ENCODE measurements around the gene FBXW11. TPM values are rescaled to one million over a fixed set of nuclear protein-coding genes. Genes with fewer than 3 reads are reported as not detected.

The FBXW11 gene
- total RNA-seq, 4 donors from 2014 or later, result 61.3 to 76.6 (median 70.2) TPM

DNA sequence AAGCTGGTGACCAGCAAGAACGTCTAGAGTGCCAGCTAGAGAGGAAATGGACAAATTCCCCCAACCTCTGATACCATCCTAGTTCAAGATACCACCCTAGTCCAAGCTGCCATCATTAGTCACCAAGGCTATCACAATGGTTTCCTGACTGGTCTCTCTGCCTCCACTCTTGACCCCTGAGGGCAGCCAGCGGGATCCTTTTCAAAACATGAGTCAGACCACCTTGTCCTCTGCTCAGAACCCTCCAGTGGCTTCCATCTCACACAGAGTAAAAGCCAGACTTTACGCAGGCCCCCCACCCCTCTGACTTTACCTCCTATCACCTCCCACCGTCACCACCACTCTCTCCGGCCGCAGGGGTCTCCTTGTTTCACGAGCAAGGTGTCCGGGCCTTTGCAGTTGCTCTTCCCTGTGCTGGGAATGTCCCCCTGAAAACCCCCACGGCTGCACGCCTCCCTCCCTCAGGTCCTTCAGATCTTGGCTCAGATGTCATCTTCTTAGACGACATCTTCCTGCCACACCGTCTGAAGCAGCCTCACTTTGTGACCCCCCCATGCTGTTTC, 42.2 kb upstream of the FBXW11 start:
- no peak overlapping the region for H3K4me3 ChIP-seq (replicated peaks in 1 of 3)
- H3K36me3 ChIP-seq, result peaks cover 0 to 4% of the 10 kb centered on the region in 2 donors
- H3K4me1 ChIP-seq, result peaks cover 13 to 14% of the 10 kb centered on the region in 2 donors
- no peaks in the 10 kb centered on the region for H3K9me3 ChIP-seq
- DNase-seq, result no peak
- H3K27me3 ChIP-seq, result no peaks in the 10 kb centered on the region
- H3K27ac ChIP-seq, result no peak overlapping the region
- 91 to 92% methylated on average over 12 of the region's 12 CpGs for WGBS, 2 donors
- TF ChIP-seq CTCF (IDR thresholded peaks at IDR 0.05) (no peak), POLR2A (IDR thresholded peaks at IDR 0.05) (no peak)
- intact Hi-C loops (cut with DNase I), result loop anchor here (10.0 kb wide), 1 partner anchor 624 kb away; no protein-coding TSS in a partner anchor

DNA sequence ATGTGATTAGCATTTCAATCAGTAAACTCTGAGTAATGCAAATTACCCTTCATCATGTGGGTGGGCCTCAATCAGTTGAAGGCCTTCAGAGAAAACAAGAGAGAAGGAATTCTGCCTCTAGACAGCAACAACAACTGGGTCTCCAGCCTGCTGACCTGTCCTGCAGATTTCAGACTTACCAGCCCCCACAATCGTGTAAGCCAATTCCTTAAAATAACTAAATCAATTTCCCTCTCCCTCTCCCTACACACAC, 41.7 kb upstream of the FBXW11 start:
- peaks cover 0 to 4% of the 10 kb centered on the region in 2 donors for H3K36me3 ChIP-seq
- 25 to 80% methylated on average over 1 of the region's 1 CpG for WGBS, 2 donors

GRCh38 chr5:172046593-172046992, 40.2 kb upstream of the FBXW11 start:
- TF ChIP-seq POLR2A (IDR thresholded peaks at IDR 0.05) (no peak), CTCF (IDR thresholded peaks at IDR 0.05) (no peak)
- 96 to 98% methylated on average over 4 of the region's 4 CpGs for WGBS, 2 donors
- no peak overlapping the region for H3K27ac ChIP-seq
- peaks cover 0 to 4% of the 10 kb centered on the region in 2 donors for H3K36me3 ChIP-seq
- intact Hi-C loops (cut with DNase I), result loop anchor here (10.0 kb wide), 1 partner anchor 622 kb away; no protein-coding TSS in a partner anchor
- H3K27me3 ChIP-seq, result no peaks in the 10 kb centered on the region
- H3K9me3 ChIP-seq, result no peaks in the 10 kb centered on the region
- no peak for DNase-seq
- H3K4me1 ChIP-seq, result peaks cover 4% of the 10 kb centered on the region in 2 donors
- H3K4me3 ChIP-seq (replicated peaks in 1 of 3), result no peak overlapping the region

More for the DNA sequence above, 41.7 kb upstream of the FBXW11 start:
- peaks cover 13 to 14% of the 10 kb centered on the region in 2 donors for H3K4me1 ChIP-seq
- no peak for TF ChIP-seq CTCF (IDR thresholded peaks at IDR 0.05)
- TF ChIP-seq POLR2A (IDR thresholded peaks at IDR 0.05), result no peak
- no peak for DNase-seq
- intact Hi-C loops (cut with DNase I), result loop anchor here (10.0 kb wide), 1 partner anchor 623 kb away; no protein-coding TSS in a partner anchor
- no peak overlapping the region for H3K27ac ChIP-seq
- no peaks in the 10 kb centered on the region for H3K9me3 ChIP-seq
- H3K27me3 ChIP-seq, result no peaks in the 10 kb centered on the region
- H3K4me3 ChIP-seq (replicated peaks in 1 of 3), result no peak overlapping the region

- H3K36me3 ChIP-seq, result peaks cover 0 to 4% of the 10 kb centered on the region in 2 donors
- intact Hi-C loops (cut with DNase I), result loop anchor here (10.0 kb wide), 1 partner anchor 620 kb away; no protein-coding TSS in a partner anchor
These were observed 38.8 kb upstream of the FBXW11 start for GRCh38 chr5:172045315-172045632.

More at GRCh38 chr5:172045315-172045632, 38.8 kb upstream of the FBXW11 start:
- TF ChIP-seq CTCF (IDR thresholded peaks at IDR 0.05) (no peak), POLR2A (IDR thresholded peaks at IDR 0.05) (no peak)
- Histone ChIP-seq H3K4me1 (no peaks in the 10 kb centered on the region), H3K9me3 (no peaks in the 10 kb centered on the region), H3K27ac (no peak overlapping the region), H3K27me3 (no peaks in the 10 kb centered on the region), H3K4me3 (replicated peaks in 1 of 3) (no peak overlapping the region)
- 67 to 76% methylated on average over 7 of the region's 7 CpGs for WGBS, 2 donors
- no peak for DNase-seq

All from thyroid gland (tissue), 4 donors.